K562 (cell line): ENCODE results near the gene EPS8L1. TPM values are rescaled to one million over a fixed set of nuclear protein-coding genes. Genes with fewer than 3 reads are reported as not detected.
A peak's percentile ranks its signal among the peaks of the same experiment; 100 is the strongest.

ENCODE experiments used
- CXXC5 ChIP-seq: fragments of 250-450 bp; sonication (Bioruptor Pico); IDR thresholded peaks from 2 replicates; pipeline ENCODE4 v1.8.0; 2022; ENCODE audit warnings: inconsistent platforms, mild to moderate bottlenecking, moderate library complexity
- ELF2 ChIP-seq: fragments of 250-450 bp; sonication (Bioruptor Pico); IDR thresholded peaks from 2 replicates; pipeline ENCODE4 v1.5.0; 2021; ENCODE audit warnings: mild to moderate bottlenecking
- EP300 ChIP-seq: IDR thresholded peaks from 2 replicates; pipeline ENCODE4 v1.6.1; 2012; ENCODE audit warnings: low read length, improper control_type of control experiment
- EZH2 ChIP-seq: IDR thresholded peaks from 2 replicates; pipeline ENCODE4 v1.6.1; 2012; ENCODE audit warnings: low read depth, mild to moderate bottlenecking, inconsistent platforms, low read length, borderline replicate concordance
- HDAC1 ChIP-seq, 2 experiments: fragments of 450-650 bp; IDR thresholded peaks; 2 replicates each; pipeline ENCODE4 v1.6.1; 2016 to 2017; ENCODE audit warnings: inconsistent platforms in 1 of 2, mild to moderate bottlenecking in 1 of 2, moderate library complexity in 1 of 2
- HDGF ChIP-seq: fragments of 450-650 bp; IDR thresholded peaks from 2 replicates; pipeline ENCODE4 v1.6.1; 2016
- HIVEP1 ChIP-seq: fragments of 250-450 bp; sonication (Bioruptor Pico); IDR thresholded peaks from 2 replicates; pipeline ENCODE4 v1.4.0; 2020; ENCODE audit warnings: mild to moderate bottlenecking
- SIN3A ChIP-seq, 2 experiments: fragments of 150-350 bp in 1 of 2; IDR thresholded peaks; 2 replicates each; pipeline ENCODE4 v1.6.1; 2011 to 2016; ENCODE audit warnings: borderline replicate concordance in 2 of 2, low read depth in 2 of 2, low read length in 2 of 2, mild to moderate bottlenecking in 2 of 2, moderate library complexity in 2 of 2; ENCODE audit not compliant: control insufficient read depth in 1 of 2
- SMARCA4 ChIP-seq: fragments of 450-650 bp; IDR thresholded peaks from 2 replicates; pipeline ENCODE4 v1.6.1; 2016
- SMARCE1 ChIP-seq: fragments of 450-650 bp; IDR thresholded peaks from 2 replicates; pipeline ENCODE4 v1.7.1; 2016; ENCODE audit warnings: mild to moderate bottlenecking
- TBL1XR1 ChIP-seq, 2 experiments: IDR thresholded peaks; 2 replicates each; pipeline ENCODE4 v1.6.1; 2012; ENCODE audit warnings: improper control_type of control experiment in 2 of 2, low read length in 2 of 2, mild to moderate bottlenecking in 1 of 2
- ZNF143 ChIP-seq: sonication (generic); formaldehyde crosslinking; IDR thresholded peaks from 2 replicates; pipeline ENCODE4 v1.9.0; 2022; ENCODE audit warnings: mild to moderate bottlenecking, missing genetic modification reagents
- ZNF175 ChIP-seq: fragments of 200-800 bp; sonication (Bioruptor generic); IDR thresholded peaks from 2 replicates; pipeline ENCODE4 v1.6.1; 2016; ENCODE audit warnings: low read depth, mild to moderate bottlenecking, missing genetic modification characterization, missing compliant biosample characterization
- ZNF184 ChIP-seq: sonication (generic); formaldehyde crosslinking; IDR thresholded peaks from 2 replicates; pipeline ENCODE4 v1.5.0; 2020; ENCODE audit warnings: missing genetic modification reagents
- polyA plus RNA-seq, 8 experiments: library from polyadenylated mRNA; depleted of rRNA in 4 of 8; stranded (reverse) in 5 of 8; unstranded in 3 of 8; fragments of >200 nt; fragmentation: Nextera tagmentation in 2 of 8; fragmentation: Illumina TruSeq in 1 of 8; extraction: Ambion mirVana in 2 of 8; extraction: Trizol in 1 of 8; gene quantifications; 2 replicates each; pipeline versions ENCODE4 v1.2.1 to v1.2.3, GENCODE V29; 2011 to 2014; ENCODE audit warnings: inconsistent platforms in 1 of 8, missing spikeins in 1 of 8
- total RNA-seq, 7 experiments: library from RNA; depleted of rRNA in 6 of 7; stranded (reverse); fragments of >200 nt in 6 of 7; fragmentation: Illumina TruSeq in 2 of 7; extraction: Trizol in 2 of 7; gene quantifications; 2 replicates each; pipeline versions ENCODE4 v1.2.1 to v1.2.3, GENCODE V29; 2011 to 2021; ENCODE audit warnings: low replicate concordance in 1 of 7
- TF ChIP-seq, protein P1 (sequence below), 2 experiments: fragments of 450-650 bp; conservative IDR thresholded peaks; 2 replicates each; pipeline ENCODE4 v1.6.1; 2017; ENCODE audit warnings: mild to moderate bottlenecking in 2 of 2, moderate library complexity in 2 of 2
- TF ChIP-seq, protein P2 (sequence below): fragments of 250-450 bp; sonication (Bioruptor Pico); IDR thresholded peaks from 2 replicates; pipeline ENCODE4 v1.4.0; 2020; ENCODE audit warnings: mild to moderate bottlenecking, moderate library complexity
- TF ChIP-seq, protein P3 (sequence below): fragments of 150-350 bp; conservative IDR thresholded peaks from 2 replicates; pipeline ENCODE4 v1.6.1; 2014; ENCODE audit warnings: low read length
- TF ChIP-seq, protein P4 (sequence below): sonication (generic); formaldehyde crosslinking; IDR thresholded peaks from 2 replicates; pipeline ENCODE4 v1.8.1; 2023; ENCODE audit warnings: mild to moderate bottlenecking, missing genetic modification reagents

The EPS8L1 gene
- total and polyA plus RNA-seq, 9 of the 15 experiments (the other 6 are each of a cell fraction or from before 2014, with no cell fraction given): 0.35 to 22.1 (median 11.9) TPM

DNA sequence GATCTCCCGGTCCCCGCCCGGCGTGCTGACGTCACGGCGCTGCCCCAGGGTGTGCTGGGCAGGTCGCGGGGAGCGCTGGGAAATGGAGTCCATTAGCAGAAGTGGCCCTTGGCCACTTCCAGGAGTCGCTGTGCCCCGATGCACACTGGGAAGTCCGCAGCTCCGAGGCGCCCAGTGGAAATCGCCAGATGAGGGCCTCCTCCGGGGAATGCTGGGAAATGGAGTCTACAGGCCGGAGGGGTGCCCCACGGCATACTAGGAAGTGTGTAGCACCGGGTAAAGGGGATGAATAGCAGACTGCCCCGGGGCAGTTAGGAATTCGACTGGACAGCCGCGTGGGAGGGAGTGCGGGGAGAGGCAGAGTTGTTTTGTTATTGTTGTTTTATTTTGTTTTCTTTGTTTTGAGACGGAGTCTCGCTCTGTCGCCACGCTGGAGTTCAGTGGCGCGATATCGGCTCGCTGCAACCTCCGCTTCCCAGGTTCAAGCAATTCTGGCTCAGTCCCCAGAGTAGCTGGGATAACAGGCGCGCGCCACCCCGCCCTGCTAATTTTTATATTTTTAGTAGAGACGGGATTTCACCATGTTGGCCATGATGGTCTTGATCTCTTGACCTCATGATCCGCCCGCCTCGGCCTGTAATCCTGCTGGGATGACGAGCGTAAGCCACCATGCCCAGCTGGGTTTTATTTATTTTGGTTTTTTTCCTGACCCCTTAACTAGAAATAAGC is 42.2 kb downstream of the EPS8L1 start (continued):
- TF ChIP-seq, protein P1, sequence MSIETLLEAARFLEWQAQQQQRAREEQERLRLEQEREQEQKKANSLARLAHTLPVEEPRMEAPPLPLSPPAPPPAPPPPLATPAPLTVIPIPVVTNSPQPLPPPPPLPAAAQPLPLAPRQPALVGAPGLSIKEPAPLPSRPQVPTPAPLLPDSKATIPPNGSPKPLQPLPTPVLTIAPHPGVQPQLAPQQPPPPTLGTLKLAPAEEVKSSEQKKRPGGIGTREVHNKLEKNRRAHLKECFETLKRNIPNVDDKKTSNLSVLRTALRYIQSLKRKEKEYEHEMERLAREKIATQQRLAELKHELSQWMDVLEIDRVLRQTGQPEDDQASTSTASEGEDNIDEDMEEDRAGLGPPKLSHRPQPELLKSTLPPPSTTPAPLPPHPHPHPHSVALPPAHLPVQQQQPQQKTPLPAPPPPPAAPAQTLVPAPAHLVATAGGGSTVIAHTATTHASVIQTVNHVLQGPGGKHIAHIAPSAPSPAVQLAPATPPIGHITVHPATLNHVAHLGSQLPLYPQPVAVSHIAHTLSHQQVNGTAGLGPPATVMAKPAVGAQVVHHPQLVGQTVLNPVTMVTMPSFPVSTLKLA (conservative IDR thresholded peaks at IDR 0.05): peak; percentile 49 to 61; a peak in 3 of 4 replicates
- peak; percentile 78; the same call in 1 of the 2 replicates for TF ChIP-seq ELF2
- TF ChIP-seq, protein P2, sequence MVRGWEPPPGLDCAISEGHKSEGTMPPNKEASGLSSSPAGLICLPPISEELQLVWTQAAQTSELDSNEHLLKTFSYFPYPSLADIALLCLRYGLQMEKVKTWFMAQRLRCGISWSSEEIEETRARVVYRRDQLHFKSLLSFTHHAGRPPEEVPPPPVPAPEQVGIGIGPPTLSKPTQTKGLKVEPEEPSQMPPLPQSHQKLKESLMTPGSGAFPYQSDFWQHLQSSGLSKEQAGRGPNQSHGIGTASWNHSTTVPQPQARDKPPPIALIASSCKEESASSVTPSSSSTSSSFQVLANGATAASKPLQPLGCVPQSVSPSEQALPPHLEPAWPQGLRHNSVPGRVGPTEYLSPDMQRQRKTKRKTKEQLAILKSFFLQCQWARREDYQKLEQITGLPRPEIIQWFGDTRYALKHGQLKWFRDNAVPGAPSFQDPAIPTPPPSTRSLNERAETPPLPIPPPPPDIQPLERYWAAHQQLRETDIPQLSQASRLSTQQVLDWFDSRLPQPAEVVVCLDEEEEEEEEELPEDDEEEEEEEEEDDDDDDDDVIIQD (CRISPR knock-in tag): 0 out of 2 replicates have a peak, but pooled peaks have one; percentile 30
- peak; percentile 90 for TF ChIP-seq ZNF143 (CRISPR knock-in tag)
- TF ChIP-seq TBL1XR1 (IDR thresholded peaks at IDR 0.05; ENCODE audit: low read length in 2 of 2): peak; percentile 33 to 60; a peak in 1 of 4 replicates
- TF ChIP-seq CXXC5 (CRISPR knock-in tag): peak; percentile 72
- 0 out of 2 replicates have a peak, but pooled peaks have one; percentile 5 for TF ChIP-seq EP300
- peak in 1 of 2 experiments; percentile 70; a peak in 1 of 4 replicates for TF ChIP-seq SIN3A (IDR thresholded peaks at IDR 0.05; ENCODE audit: borderline replicate concordance in 2 of 2, control insufficient read depth in 1 of 2, low read depth in 2 of 2, low read length in 2 of 2)
- TF ChIP-seq ZNF184 (CRISPR knock-in tag): no peak
- TF ChIP-seq ZNF175 (CRISPR knock-in tag): peak; percentile 91
- peak; percentile 56; the same call in 1 of the 2 replicates for TF ChIP-seq HDGF
- TF ChIP-seq SMARCA4: peak; percentile 41; the same call in 1 of the 2 replicates
- TF ChIP-seq, protein P3, sequence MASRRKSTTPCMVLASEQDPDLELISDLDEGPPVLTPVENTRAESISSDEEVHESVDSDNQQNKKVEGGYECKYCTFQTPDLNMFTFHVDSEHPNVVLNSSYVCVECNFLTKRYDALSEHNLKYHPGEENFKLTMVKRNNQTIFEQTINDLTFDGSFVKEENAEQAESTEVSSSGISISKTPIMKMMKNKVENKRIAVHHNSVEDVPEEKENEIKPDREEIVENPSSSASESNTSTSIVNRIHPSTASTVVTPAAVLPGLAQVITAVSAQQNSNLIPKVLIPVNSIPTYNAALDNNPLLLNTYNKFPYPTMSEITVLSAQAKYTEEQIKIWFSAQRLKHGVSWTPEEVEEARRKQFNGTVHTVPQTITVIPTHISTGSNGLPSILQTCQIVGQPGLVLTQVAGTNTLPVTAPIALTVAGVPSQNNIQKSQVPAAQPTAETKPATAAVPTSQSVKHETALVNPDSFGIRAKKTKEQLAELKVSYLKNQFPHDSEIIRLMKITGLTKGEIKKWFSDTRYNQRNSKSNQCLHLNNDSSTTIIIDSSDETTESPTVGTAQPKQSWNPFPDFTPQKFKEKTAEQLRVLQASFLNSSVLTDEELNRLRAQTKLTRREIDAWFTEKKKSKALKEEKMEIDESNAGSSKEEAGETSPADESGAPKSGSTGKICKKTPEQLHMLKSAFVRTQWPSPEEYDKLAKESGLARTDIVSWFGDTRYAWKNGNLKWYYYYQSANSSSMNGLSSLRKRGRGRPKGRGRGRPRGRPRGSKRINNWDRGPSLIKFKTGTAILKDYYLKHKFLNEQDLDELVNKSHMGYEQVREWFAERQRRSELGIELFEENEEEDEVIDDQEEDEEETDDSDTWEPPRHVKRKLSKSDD: no peak
- peak; percentile 75; the same call in 1 of the 2 replicates for TF ChIP-seq HIVEP1
- TF ChIP-seq, protein P4, sequence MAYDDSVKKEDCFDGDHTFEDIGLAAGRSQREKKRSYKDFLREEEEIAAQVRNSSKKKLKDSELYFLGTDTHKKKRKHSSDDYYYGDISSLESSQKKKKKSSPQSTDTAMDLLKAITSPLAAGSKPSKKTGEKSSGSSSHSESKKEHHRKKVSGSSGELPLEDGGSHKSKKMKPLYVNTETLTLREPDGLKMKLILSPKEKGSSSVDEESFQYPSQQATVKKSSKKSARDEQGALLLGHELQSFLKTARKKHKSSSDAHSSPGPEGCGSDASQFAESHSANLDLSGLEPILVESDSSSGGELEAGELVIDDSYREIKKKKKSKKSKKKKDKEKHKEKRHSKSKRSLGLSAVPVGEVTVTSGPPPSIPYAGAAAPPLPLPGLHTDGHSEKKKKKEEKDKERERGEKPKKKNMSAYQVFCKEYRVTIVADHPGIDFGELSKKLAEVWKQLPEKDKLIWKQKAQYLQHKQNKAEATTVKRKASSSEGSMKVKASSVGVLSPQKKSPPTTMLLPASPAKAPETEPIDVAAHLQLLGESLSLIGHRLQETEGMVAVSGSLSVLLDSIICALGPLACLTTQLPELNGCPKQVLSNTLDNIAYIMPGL (CRISPR knock-in tag): no peak
- peak in 1 of 2 experiments; percentile 80; a peak in 2 of 4 replicates for TF ChIP-seq HDAC1 (IDR thresholded peaks at IDR 0.05)
- TF ChIP-seq EZH2: no peak
- peak; percentile 53; the same call in 1 of the 2 replicates for TF ChIP-seq SMARCE1
